Activated gamma-delta T cell treated with Interleukin-2 at 50 U/mL for 16 hours (primary cell): ENCODE measurements around the gene NCS1.

Experiments
- DNase-seq: peaks from one replicate; pipeline ENCODE4 v3.0.0-alpha.2; 2020

NCS1 gene

DNA sequence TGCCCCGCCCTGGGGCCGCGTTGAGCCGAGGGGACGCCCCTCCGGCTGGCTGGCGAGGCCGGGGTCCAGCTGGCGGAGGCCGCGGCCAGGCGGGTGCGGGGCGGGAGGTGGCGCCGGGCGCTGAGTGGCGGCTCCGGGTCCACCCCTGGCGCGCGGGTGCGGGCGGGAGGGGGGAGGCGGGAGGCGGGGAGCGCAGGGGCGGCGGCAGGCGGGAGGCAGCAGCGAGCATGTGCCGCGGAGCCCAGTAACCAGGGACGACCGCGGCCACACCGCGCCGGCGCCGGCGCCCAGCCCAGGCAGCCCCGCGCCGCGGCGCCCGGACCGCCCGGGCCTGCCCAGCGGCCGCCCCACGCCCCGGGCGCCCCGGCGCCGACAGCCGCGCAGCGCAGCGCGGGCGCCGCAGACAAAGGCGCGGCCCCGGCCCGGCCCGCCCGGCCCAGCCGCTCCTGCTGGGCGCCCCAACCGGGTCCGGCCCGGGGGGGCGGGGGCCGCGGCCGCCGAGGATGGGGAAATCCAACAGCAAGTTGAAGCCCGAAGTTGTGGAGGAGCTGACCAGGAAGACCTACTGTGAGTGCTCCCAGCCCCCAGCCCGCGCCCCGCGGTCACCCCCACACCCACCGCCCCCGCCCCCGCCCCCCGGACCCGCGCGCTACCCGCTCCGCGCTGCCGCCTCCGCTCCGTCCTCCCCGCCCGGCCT lies at the start of gene NCS1:
TSS of gene NCS1 (plus strand) at position 244 of the 697 bp plus-strand sequence. CDS start at position 504, 260 bp downstream.
- DNase-seq: peak; percentile 18

DNA sequence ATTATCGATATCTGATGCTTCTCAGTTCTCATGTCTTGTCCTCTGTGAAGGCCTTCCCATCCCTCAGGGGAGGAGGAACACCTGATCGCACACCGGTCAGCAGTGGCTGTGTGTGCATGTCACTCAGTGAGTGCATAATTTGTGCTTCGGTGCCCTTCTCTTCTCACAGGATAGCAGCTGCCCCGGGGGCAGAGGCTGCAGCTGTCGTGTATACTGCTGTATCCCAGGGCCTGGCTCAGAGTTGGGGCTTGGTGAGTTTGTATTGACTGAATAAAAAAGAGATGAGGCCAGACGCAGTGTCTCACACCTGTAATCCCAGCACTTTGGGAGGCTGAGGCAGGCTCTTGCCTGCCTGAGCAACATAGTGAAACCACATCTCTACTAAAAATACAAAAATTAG lies 49.7 kb upstream of the NCS1 start:
- DNase-seq: no peak

- DNase-seq: no peak
Measured at GRCh38 chr9:130124085-130124860, 47.9 kb upstream of the NCS1 start.

DNA sequence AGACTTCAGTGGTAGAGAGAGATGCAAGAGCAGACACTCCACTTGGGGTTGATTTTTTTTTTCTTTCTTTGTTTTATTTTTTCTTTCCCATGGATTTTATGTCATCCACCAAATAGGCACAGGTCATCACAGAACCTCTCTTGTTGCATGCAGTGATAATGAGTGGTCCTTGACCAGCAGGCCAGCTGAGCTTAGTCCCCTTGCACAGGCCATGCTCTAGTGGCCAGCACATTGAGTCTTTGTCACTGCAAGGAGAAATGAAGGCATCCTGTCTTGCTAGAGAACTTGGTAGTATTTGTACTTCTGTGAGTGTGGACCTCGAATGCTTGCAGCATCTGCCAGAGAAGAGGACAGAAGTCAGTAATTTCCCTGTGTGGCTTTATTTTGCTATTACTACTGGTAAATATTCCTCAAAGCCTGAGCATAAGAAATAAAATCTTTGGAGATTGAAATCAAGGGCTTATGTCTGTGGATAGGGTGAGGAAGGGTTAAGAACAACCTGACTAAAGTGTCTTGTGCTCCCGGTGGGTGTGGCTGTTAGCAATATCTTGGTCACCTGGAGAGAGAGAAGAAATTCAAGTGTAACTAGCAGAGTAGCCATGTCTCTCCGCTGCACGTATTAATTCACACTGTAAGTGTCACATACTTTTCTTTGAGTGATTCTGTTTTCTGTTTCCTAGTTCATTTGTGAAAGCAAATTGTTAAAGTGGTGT lies 45.3 kb upstream of the NCS1 start:
- DNase-seq: no peak

GRCh38 chr9:130128251-130128650 lies 44.0 kb upstream of the NCS1 start:
- DNase-seq: peak; percentile 77

DNA sequence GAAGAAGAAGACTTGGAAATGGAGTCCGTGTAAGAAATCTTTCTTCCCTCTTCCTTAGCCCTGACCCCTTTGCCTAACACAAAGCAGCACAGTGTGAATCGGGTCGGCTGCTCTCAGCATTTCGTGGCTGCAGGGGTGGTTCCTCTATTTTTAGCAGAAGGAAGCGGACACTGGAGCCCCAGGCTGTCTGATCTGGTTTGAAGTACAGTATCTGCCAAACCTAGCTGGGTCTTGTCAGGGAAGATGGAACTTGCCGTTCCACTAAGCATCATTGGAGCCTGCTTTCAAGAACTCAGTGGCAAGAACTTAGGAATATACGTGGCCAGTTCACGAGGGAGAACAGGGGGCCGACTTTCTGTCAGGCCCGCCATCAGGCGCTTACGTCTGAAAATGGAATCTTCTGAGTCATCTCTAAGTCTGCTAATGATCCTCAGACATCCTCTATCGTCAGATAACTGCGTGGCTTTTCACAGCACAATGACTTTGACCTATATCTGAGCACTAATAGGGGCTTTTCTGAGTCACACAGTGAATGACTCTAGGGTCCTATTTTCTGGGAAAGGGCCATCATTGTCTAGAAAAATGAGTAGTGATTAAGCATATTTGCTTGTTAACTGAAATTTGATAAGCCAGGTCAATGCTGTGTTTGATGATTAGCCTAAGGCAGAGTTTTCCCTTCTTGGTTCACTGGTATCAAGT lies 43.3 kb upstream of the NCS1 start:
- peak; percentile 37 for DNase-seq

GRCh38 chr9:130129432-130130061 lies 42.7 kb upstream of the NCS1 start:
- DNase-seq: peak; percentile 8

- no peak for DNase-seq
Measured at GRCh38 chr9:130132746-130133145, 39.5 kb upstream of the NCS1 start.

DNA sequence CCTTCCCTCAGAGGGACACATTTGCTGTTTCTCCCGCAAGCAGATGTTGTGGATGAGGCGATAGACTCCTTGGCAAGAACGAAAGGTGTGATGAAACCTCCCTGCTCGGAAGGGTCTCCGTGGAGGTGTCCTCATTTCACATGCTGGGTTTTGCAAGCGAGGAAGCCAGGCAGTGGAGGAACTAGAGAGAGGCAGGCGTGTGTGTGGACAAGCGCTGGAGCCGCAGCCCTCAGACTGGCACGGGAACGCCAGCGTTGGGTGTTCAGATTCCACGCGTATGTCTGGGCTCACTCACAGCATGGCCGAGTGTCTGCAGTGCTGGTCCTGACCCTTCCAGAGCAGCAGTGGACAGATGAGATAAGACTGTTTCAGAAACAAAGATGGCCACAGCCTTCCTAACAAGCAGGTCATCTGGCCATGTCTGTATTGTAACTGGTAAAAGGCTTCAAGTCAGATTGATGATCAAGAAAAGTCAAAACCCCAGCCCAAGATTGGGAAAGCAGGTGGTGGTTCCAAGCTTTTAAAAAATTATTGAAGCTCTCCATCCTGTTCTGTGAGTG lies 35.0 kb upstream of the NCS1 start:
- DNase-seq: no peak

DNA sequence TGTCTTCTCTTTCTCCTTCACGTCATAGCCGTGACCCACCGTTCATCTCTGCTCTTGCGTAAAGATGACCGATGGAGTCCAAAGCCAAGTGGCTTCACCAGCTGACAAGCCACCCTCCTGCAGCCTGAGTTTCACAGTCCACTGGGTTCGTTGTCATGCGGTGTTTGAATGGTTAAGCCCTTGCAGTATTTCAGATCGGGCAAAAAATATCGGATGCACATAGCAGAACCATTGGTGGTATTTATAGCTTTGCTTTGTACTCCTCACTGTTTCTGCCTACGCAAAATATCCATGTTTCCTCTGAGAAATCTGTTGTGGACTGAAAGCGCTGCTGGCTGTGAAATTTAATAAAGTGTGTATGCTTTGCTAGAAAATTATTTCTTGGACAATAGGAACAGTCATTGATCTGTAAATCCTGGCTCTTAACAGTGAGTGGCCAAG lies 34.5 kb upstream of the NCS1 start:
- no peak for DNase-seq

DNA sequence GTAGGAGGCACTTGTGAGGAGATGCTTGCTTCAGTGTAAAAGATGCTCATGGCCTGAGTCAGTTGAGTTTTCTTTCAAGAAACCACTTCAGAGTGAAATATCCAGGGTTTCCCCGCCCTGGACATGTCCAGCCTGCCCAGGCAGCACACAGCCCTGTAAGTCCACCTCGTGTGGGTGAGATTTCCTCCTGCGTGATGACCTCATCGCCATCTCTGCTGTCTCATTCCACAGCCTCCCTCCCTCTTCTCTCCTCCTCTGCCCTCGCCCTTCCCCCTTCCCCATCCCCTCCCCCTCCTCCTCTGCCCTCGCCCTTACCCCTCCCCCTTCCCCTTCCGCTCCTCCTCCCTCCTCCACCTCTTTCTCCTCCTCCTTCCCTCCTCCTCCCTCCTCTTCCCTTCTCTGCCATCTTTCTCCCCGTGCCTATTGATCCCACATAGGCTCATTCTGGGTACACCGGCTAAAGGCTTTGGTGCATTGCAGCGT lies 34.0 kb upstream of the NCS1 start:
- no peak for DNase-seq

DNA sequence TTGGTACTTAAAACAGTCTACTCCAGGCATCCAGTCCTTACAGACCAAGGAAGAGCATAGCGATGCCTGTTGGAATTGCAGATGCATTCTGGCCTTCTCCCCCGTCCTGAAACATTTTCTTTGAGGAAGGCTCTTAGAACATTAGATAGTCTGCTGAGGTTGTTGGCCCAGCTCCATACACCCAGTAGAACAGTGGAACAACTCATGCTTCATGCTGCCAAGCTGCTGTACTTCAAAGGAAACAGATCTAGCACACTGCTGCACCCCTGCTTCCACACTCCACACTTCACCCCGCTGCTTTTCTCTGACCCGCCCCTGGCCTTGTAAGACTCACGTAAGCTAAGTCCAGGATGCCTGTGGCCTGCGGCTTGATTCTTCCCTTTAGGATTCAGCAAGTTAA lies 33.4 kb upstream of the NCS1 start:
- DNase-seq: no peak

- DNase-seq: no peak
Measured at GRCh38 chr9:130139251-130139650, 33.0 kb upstream of the NCS1 start.

GRCh38 chr9:130140706-130141105 lies 31.5 kb upstream of the NCS1 start:
- no peak for DNase-seq

GRCh38 chr9:130142056-130142455 lies 30.1 kb upstream of the NCS1 start:
- DNase-seq: no peak

GRCh38 chr9:130142641-130143040 lies 29.6 kb upstream of the NCS1 start:
- no peak for DNase-seq

DNA sequence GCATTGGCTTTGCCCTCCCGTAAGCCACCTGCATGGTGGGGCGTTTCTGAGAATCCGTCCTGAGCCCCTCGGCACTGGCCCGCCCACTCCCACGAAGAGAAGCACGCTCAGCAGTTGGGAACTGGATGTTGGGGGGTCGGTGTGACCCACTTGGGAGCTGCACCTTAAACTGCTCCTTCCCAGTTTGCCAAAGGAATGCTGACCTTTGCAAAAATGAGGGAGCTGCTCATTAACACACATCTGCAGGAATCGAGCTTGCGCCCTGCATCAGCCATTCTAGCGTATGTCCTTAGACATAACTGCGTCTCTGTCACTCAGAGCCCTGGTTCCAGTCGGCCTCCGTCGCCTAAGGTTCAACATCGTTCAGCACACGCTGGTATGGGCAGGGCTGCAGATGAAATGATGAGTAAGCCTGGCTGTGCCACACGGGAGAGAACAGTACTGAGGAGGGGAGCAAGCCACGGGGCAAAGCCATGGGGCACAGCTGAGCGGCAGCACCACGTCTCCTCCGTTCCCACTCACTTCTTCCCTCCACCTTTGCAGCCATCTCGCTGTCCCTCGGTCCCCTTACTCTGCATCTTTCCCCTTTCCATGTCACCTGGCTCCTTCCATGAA lies 28.8 kb upstream of the NCS1 start:
- DNase-seq: no peak

- no peak for DNase-seq
Measured at GRCh38 chr9:130143958-130144366, 28.2 kb upstream of the NCS1 start.

- no peak for DNase-seq
Measured at GRCh38 chr9:130144703-130145102, 27.5 kb upstream of the NCS1 start.

DNA sequence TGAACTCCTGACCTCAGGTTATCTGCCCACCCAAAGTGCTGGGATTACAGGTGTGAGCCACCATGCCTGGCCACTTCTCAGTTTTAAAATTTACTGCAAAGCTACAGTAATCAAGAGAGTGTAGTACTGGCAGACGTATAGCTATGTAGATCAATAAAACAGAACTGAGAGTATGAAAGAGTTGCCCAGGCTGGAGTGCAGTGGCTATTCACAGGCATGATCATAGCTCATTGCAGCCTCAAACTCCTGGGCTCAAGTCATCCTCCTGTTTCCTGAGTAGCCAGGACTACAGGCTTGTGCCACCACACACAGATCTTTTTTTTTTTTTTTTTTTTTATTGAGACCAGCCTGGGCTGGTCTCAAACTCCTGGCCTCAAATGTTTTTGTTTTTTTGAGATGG lies 26.5 kb upstream of the NCS1 start:
- no peak for DNase-seq

DNA sequence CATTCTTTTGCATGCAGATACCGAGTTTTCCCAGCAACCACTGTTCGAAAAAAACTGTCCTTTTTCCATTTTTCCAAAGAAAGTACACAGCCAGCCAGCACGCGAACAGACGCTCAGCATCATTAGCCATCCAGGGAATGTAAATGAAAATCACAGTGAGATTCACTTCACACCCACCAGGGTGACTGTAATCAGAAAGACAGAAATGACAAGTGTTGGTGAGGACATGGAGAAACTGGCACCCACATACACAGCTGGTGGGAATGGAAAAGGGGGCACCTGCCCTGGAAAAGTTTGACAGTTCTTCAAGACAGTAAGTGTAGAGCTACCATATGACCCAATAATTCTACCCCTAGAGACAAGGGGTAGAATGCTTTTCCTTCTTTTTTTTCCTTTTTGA lies 25.0 kb upstream of the NCS1 start:
- DNase-seq: no peak

DNA sequence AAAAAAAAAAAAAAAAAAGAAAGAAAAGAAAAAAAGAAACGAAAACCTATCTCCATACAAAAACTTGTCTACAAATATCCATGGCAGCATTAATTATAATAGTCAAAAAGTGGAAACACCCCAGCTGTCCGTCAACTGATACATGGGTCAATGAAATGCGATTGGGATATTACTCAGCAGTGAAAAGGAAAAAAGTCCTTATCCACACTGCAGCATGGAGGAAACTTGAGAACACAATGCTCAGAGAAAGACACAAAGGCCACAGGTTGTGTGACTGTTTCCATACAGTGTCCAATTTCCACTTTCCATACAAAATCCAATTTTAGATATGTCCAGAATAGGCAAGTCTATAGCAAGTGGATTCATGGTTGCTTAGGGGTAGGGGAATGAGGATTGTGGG lies 24.3 kb upstream of the NCS1 start:
- no peak for DNase-seq
